IgD-negative memory B cell (primary cell): ENCODE results near the gene SGMS2. TPM values are rescaled to one million over a fixed set of nuclear protein-coding genes. Genes with fewer than 3 reads are reported as not detected.

Source experiments
- H3K27ac Mint-ChIP-seq, 3 donors: one replicate each; pipeline ENCODE4 v1.8.0; 2020 to 2022; ENCODE audit warnings: mild to moderate bottlenecking in 3 of 3, mixed read lengths in 3 of 3, moderate library complexity in 1 of 3
- H3K27me3 Mint-ChIP-seq: one replicate; pipeline ENCODE4 v1.8.0; 2021; ENCODE audit warnings: mixed read lengths
- H3K36me3 Mint-ChIP-seq: one replicate; pipeline ENCODE4 v1.8.0; 2020; ENCODE audit warnings: mild to moderate bottlenecking, mixed read lengths
- H3K4me1 Mint-ChIP-seq, 3 donors: one replicate each; pipeline ENCODE4 v1.8.0; 2020 to 2022; ENCODE audit warnings: mixed read lengths in 3 of 3, mild to moderate bottlenecking in 1 of 3
- H3K4me3 Mint-ChIP-seq, 4 donors: one replicate each; pipeline ENCODE4 v1.8.0; 2020 to 2022; ENCODE audit warnings: mild to moderate bottlenecking in 4 of 4, mixed read lengths in 4 of 4, moderate library complexity in 3 of 4
- H3K9me3 Mint-ChIP-seq, 3 donors: one replicate each; pipeline ENCODE4 v1.8.0; 2020 to 2021; ENCODE audit warnings: mixed read lengths in 3 of 3, mild to moderate bottlenecking in 1 of 3
- polyA plus RNA-seq: library from polyadenylated mRNA; unstranded; fragments of 300-500 nt; fragmentation: Illumina TruSeq; gene quantifications from one replicate; pipeline ENCODE4 v1.2.3, GENCODE V29; 2021

Gene SGMS2
- polyA plus RNA-seq, 1 donor from 2014 or later, result not detected

- H3K27me3 Mint-ChIP-seq, result no peaks in the 10 kb centered on the region
- no peaks in the 10 kb centered on the region for H3K9me3 Mint-ChIP-seq
- H3K27ac Mint-ChIP-seq, result peak overlapping the region; percentile 82 to 91 (median 84)
- peaks cover 4% of the 10 kb centered on the region for H3K36me3 Mint-ChIP-seq
- H3K4me1 Mint-ChIP-seq, result peaks cover 32 to 42% (median 40%) of the 10 kb centered on the region in 3 donors
- H3K4me3 Mint-ChIP-seq, result peak overlapping the region; percentile 90 to 98 (median 94)
Observed at GRCh38 chr4:107931775-107932321, 107.1 kb downstream of the SGMS2 start.

GRCh38 chr4:107935246-107935645 is 110.5 kb downstream of the SGMS2 start:
- Mint-ChIP-seq H3K27me3 (no peaks in the 10 kb centered on the region), H3K4me3 (peak overlapping the region in 2 of 4 donors; percentile 47 to 97), H3K9me3 (no peaks in the 10 kb centered on the region), H3K36me3 (peaks cover 4% of the 10 kb centered on the region), H3K4me1 (peaks cover 36 to 45% (median 44%) of the 10 kb centered on the region in 3 donors), H3K27ac (peak overlapping the region in 1 of 3 donors; percentile 0)

- H3K4me1 Mint-ChIP-seq, result peaks cover 30 to 43% (median 41%) of the 10 kb centered on the region in 3 donors
- H3K27me3 Mint-ChIP-seq, result no peaks in the 10 kb centered on the region
- peak overlapping the region; percentile 27 to 69 (median 58) for H3K27ac Mint-ChIP-seq
- peaks cover 4% of the 10 kb centered on the region for H3K36me3 Mint-ChIP-seq
- H3K4me3 Mint-ChIP-seq, result peak overlapping the region in 3 of 4 donors; percentile 32 to 76 (median 64)
- no peaks in the 10 kb centered on the region for H3K9me3 Mint-ChIP-seq
Observed at GRCh38 chr4:107937040-107937439, 112.3 kb downstream of the SGMS2 start.

GRCh38 chr4:107939307-107939706 is 114.6 kb downstream of the SGMS2 start:
- Mint-ChIP-seq H3K4me1 (peaks cover 15 to 24% (median 20%) of the 10 kb centered on the region in 3 donors), H3K36me3 (peaks cover 6% of the 10 kb centered on the region), H3K27me3 (no peaks in the 10 kb centered on the region), H3K27ac (no peak overlapping the region), H3K9me3 (no peaks in the 10 kb centered on the region), H3K4me3 (no peak overlapping the region)

- Mint-ChIP-seq H3K4me3 (no peak overlapping the region), H3K9me3 (no peaks in the 10 kb centered on the region), H3K4me1 (no peaks in the 10 kb centered on the region), H3K27ac (no peak overlapping the region), H3K36me3 (peaks cover 19% of the 10 kb centered on the region), H3K27me3 (no peaks in the 10 kb centered on the region)
Observed at GRCh38 chr4:107945809-107946208, 121.1 kb downstream of the SGMS2 start.

- Mint-ChIP-seq H3K4me3 (no peak overlapping the region), H3K36me3 (peaks cover 23% of the 10 kb centered on the region), H3K27me3 (no peaks in the 10 kb centered on the region), H3K9me3 (peaks cover 5 to 8% (median 6%) of the 10 kb centered on the region in 3 donors), H3K27ac (peak overlapping the region in 1 of 3 donors; percentile 22), H3K4me1 (no peaks in the 10 kb centered on the region)
Observed at GRCh38 chr4:107950746-107951540, 126.2 kb downstream of the SGMS2 start.

- Mint-ChIP-seq H3K4me3 (no peak overlapping the region), H3K27me3 (peaks cover 2% of the 10 kb centered on the region), H3K9me3 (peaks cover 11 to 15% (median 11%) of the 10 kb centered on the region in 3 donors), H3K4me1 (no peaks in the 10 kb centered on the region), H3K27ac (no peak overlapping the region), H3K36me3 (peaks cover 18% of the 10 kb centered on the region)
Observed at GRCh38 chr4:107951551-107951950, 126.8 kb downstream of the SGMS2 start.

- H3K4me3 Mint-ChIP-seq, result no peak overlapping the region
- H3K36me3 Mint-ChIP-seq, result peaks cover 9% of the 10 kb centered on the region
- H3K9me3 Mint-ChIP-seq, result peaks cover 12 to 17% (median 12%) of the 10 kb centered on the region in 3 donors
- H3K27ac Mint-ChIP-seq, result no peak overlapping the region
- no peaks in the 10 kb centered on the region for H3K4me1 Mint-ChIP-seq
- H3K27me3 Mint-ChIP-seq, result peaks cover 5% of the 10 kb centered on the region
Observed at GRCh38 chr4:107956011-107956410, 131.3 kb downstream of the SGMS2 start.

Other genes starting within 250 kb of the SGMS2 start
- 52.4 TPM for gene PAPSS1, start 104.7 kb upstream of the SGMS2 start, polyA plus RNA-seq
- 9.8 TPM for gene CYP2U1, start 106.6 kb downstream of the SGMS2 start, polyA plus RNA-seq
- 49.4 TPM for gene HADH, start 165.0 kb downstream of the SGMS2 start, polyA plus RNA-seq